ENCODE results near the gene RPL29. TPM values are rescaled to one million over a fixed set of nuclear protein-coding genes. Genes with fewer than 3 reads are reported as not detected.

The RPL29 gene
- total and polyA plus RNA-seq, 2 donors (not counting 3 experiments of a cell fraction or from before 2014, with no cell fraction given), result 1,236 to 2,177 TPM

DNA sequence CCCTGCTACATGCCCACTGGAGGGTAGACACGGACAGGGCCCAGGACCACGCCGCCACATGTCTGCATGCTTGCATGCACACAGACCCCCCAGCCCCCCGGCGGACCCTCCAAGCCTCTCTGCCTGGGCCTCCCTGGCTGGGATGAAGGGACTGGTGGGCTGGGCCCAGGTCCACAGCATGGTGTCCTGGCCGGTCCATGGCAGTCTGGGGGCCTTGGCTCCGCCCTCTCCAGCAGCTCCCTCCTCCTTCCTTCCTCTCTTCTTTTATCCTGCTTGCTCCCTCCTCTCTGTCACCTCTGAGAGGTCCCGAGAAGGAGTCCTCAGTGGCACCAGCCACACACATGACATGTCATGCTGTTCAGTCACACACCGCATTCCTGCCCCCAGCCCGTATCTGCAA, 36.2 kb upstream of the RPL29 start:
- no peak overlapping the region for H3K4me3 ChIP-seq (replicated peaks in 1 of 3; ENCODE audit: insufficient read depth in 1 of 3, low read depth in 1 of 3, low read length in 3 of 3)
- H3K4me1 ChIP-seq (ENCODE audit: control insufficient read depth, extremely low read depth, insufficient read depth, low read length), result no peaks in the 10 kb centered on the region
- no peak overlapping the region for H2AFZ ChIP-seq (ENCODE audit: low read depth, low read length)
- no TSS peak for BruUV-seq (replicated peaks)
- no peaks in the 10 kb centered on the region for H4K20me1 ChIP-seq (replicated peaks; ENCODE audit: control insufficient read depth, extremely low read depth, insufficient read depth, low read length)
- no peaks in the 10 kb centered on the region for H3K79me2 ChIP-seq (ENCODE audit: control insufficient read depth, insufficient read depth, low read length)
- H3K27ac ChIP-seq (ENCODE audit: insufficient read depth, low read depth, low read length), result no peak overlapping the region
- H3K36me3 ChIP-seq (ENCODE audit: control insufficient read depth in 2 of 2, extremely low read depth in 1 of 2, insufficient read depth in 2 of 2, low read length in 2 of 2), result no peaks in the 10 kb centered on the region
- TF ChIP-seq JUN (IDR thresholded peaks at IDR 0.05; ENCODE audit: borderline replicate concordance, insufficient read depth, insufficient read length, low read depth) (no peak), FOS (IDR thresholded peaks at IDR 0.05; ENCODE audit: borderline replicate concordance, insufficient read depth, low read length) (no peak), POLR2A (IDR thresholded peaks at IDR 0.05; ENCODE audit: low read depth, low read length) (no peak), MYC (IDR thresholded peaks at IDR 0.05; ENCODE audit: low read depth, low read length) (no peak), EZH2 (IDR thresholded peaks at IDR 0.05; ENCODE audit: borderline replicate concordance, low read depth, low read length, severe bottlenecking) (no peak), POLR2AphosphoS5 (IDR thresholded peaks at IDR 0.05; ENCODE audit: insufficient read depth, low read depth, low read length) (no peak), GATA2 (IDR thresholded peaks at IDR 0.05; ENCODE audit: insufficient read depth, insufficient read length, low read depth, low read length) (no peak)
- TF ChIP-seq, protein P1, sequence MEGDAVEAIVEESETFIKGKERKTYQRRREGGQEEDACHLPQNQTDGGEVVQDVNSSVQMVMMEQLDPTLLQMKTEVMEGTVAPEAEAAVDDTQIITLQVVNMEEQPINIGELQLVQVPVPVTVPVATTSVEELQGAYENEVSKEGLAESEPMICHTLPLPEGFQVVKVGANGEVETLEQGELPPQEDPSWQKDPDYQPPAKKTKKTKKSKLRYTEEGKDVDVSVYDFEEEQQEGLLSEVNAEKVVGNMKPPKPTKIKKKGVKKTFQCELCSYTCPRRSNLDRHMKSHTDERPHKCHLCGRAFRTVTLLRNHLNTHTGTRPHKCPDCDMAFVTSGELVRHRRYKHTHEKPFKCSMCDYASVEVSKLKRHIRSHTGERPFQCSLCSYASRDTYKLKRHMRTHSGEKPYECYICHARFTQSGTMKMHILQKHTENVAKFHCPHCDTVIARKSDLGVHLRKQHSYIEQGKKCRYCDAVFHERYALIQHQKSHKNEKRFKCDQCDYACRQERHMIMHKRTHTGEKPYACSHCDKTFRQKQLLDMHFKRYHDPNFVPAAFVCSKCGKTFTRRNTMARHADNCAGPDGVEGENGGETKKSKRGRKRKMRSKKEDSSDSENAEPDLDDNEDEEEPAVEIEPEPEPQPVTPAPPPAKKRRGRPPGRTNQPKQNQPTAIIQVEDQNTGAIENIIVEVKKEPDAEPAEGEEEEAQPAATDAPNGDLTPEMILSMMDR (IDR thresholded peaks at IDR 0.05; ENCODE audit: extremely low read depth in 1 of 2, insufficient read depth in 1 of 2, low read depth in 1 of 2, low read length in 2 of 2), result no peak
- TF ChIP-seq, protein P2, sequence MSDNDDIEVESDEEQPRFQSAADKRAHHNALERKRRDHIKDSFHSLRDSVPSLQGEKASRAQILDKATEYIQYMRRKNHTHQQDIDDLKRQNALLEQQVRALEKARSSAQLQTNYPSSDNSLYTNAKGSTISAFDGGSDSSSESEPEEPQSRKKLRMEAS (IDR thresholded peaks at IDR 0.05; ENCODE audit: insufficient read depth, insufficient read length), result no peak
- DNase-seq (ENCODE audit: low read depth, low spot score), result no peak
- no peak overlapping the region for H3K4me2 ChIP-seq (ENCODE audit: insufficient read depth, low read length)
- H3K9me1 ChIP-seq (replicated peaks; ENCODE audit: control insufficient read depth, extremely low read depth, insufficient read depth, low read length), result no peaks in the 10 kb centered on the region
- POLR2A ChIA-PET, result no interaction called here
- H3K9ac ChIP-seq (replicated peaks; ENCODE audit: extremely low read depth, insufficient read depth, low read length), result no peak overlapping the region
- H3K9me3 ChIP-seq (replicated peaks; ENCODE audit: control insufficient read depth, insufficient read depth, low read length), result no peaks in the 10 kb centered on the region
- CTCF ChIA-PET, result interaction anchor here (1.2 to 3.2 kb wide), 2 partner anchors 15 to 21 kb away, joined by 3 to 13 read pairs; no protein-coding TSS in a partner anchor
- dilution Hi-C loops (cut with MboI; ENCODE audit: extremely low pct_ligation_motif_present, low sequenced_read_pairs) (no loop called here), intact Hi-C loops (cut with micrococcal nuclease) (no loop called here)
- FAIRE-seq, result no peak
- no peaks in the 10 kb centered on the region for H3K27me3 ChIP-seq (ENCODE audit: control insufficient read depth in 2 of 2, insufficient read depth in 2 of 2, low read length in 2 of 2)

All from endothelial cell of umbilical vein (primary cell).